MCF 10A (cell line): Measurements from ENCODE around the gene PEX1. TPM values are rescaled to one million over a fixed set of nuclear protein-coding genes. Genes with fewer than 3 reads are reported as not detected.

Experiments used
- BruUV-seq: library from RNA; stranded (reverse); fragments of 400-500 nt; replicated peaks from 2 replicates; lab custom pipeline; 2021; lab: Mats Ljungman, UMichigan
- CTCF ChIA-PET: fragments of 300-600 bp; sonication (Branson Sonifier 250); formaldehyde crosslinking; extraction: SDS; loops from one replicate; lab custom pipeline; 2021; ENCODE audit warnings: antibody characterized with exemption, inconsistent platforms; lab: Yijun Ruan, JAX
- POLR2A ChIA-PET: fragments of 300-600, 350-650 bp; sonication (Branson Sonifier 250); formaldehyde crosslinking; extraction: SDS; loops from one replicate; lab custom pipeline; 2020; ENCODE audit warnings: antibody characterized with exemption, inconsistent platforms; lab: Yijun Ruan, JAX
- DNase-seq: peaks from one replicate; pipeline ENCODE4 v3.0.0-alpha.2; 2018; ENCODE audit not compliant: unreplicated experiment
- H3K27ac Mint-ChIP-seq: one replicate; pipeline ENCODE4 v1.8.0; 2022; ENCODE audit warnings: mild to moderate bottlenecking, low read depth, mixed read lengths; ENCODE audit not compliant: unreplicated experiment
- H3K27me3 Mint-ChIP-seq: one replicate; pipeline ENCODE4 v1.8.0; 2022; ENCODE audit warnings: mixed read lengths; ENCODE audit not compliant: insufficient read depth, unreplicated experiment
- H3K36me3 Mint-ChIP-seq: one replicate; pipeline ENCODE4 v1.8.0; 2022; ENCODE audit warnings: mild to moderate bottlenecking, moderate library complexity, mixed read lengths; ENCODE audit not compliant: insufficient read depth, unreplicated experiment
- H3K4me1 Mint-ChIP-seq: one replicate; pipeline ENCODE4 v1.8.0; 2022; ENCODE audit warnings: mixed read lengths; ENCODE audit not compliant: insufficient read depth, unreplicated experiment
- H3K4me3 Mint-ChIP-seq: one replicate; pipeline ENCODE4 v1.8.0; 2022; ENCODE audit warnings: mild to moderate bottlenecking, moderate library complexity, mixed read lengths; ENCODE audit not compliant: unreplicated experiment
- H3K9me3 Mint-ChIP-seq: one replicate; pipeline ENCODE4 v1.8.0; 2022; ENCODE audit warnings: mixed read lengths; ENCODE audit not compliant: unreplicated experiment
- intact Hi-C: fragments of 100-400 bp; cut with micrococcal nuclease; formaldehyde crosslinking; loops from 2 replicates; pipeline ENCODE4 v1.14.1; 2022
- total RNA-seq: library from RNA; stranded (reverse); gene quantifications from 2 replicates; pipeline ENCODE4 v1.2.3, GENCODE V29; 2022
- TF ChIP-seq, protein P1 (sequence below): fragments of 200-600 bp; IDR thresholded peaks from one replicate; pipeline ENCODE4 v1.8.0; 2022; ENCODE audit warnings: antibody characterized with exemption, mild to moderate bottlenecking; ENCODE audit not compliant: unreplicated experiment

PEX1 gene
- total RNA-seq, 1 experiment from 2014 or later = 12.6 TPM

- Mint-ChIP-seq H3K36me3 (peaks cover 64% of the 10 kb centered on the region), H3K27me3 (no peaks in the 10 kb centered on the region), H3K9me3 (no peaks in the 10 kb centered on the region), H3K27ac (no peak overlapping the region), H3K4me3 (no peak overlapping the region), H3K4me1 (peaks cover 6% of the 10 kb centered on the region)
- ChIA-PET CTCF (interaction anchor here (3.5 kb wide), 1 partner anchor 8 kb away, joined by 11 read pairs; the partner anchor contains the start of gene GATAD1), POLR2A (interaction anchor here (1.0 to 3.9 kb wide), 2 partner anchors 8 to 10 kb away, joined by 3 to 21 read pairs; partner anchors contain the start of gene GATAD1)
- intact Hi-C loops = no loop called here
- TF ChIP-seq, protein P1, sequence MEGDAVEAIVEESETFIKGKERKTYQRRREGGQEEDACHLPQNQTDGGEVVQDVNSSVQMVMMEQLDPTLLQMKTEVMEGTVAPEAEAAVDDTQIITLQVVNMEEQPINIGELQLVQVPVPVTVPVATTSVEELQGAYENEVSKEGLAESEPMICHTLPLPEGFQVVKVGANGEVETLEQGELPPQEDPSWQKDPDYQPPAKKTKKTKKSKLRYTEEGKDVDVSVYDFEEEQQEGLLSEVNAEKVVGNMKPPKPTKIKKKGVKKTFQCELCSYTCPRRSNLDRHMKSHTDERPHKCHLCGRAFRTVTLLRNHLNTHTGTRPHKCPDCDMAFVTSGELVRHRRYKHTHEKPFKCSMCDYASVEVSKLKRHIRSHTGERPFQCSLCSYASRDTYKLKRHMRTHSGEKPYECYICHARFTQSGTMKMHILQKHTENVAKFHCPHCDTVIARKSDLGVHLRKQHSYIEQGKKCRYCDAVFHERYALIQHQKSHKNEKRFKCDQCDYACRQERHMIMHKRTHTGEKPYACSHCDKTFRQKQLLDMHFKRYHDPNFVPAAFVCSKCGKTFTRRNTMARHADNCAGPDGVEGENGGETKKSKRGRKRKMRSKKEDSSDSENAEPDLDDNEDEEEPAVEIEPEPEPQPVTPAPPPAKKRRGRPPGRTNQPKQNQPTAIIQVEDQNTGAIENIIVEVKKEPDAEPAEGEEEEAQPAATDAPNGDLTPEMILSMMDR = no peak
- DNase-seq = no peak
- no TSS peak for BruUV-seq
Measured at GRCh38 chr7:92456236-92456635, 72.1 kb downstream of the PEX1 start.

- CTCF ChIA-PET = interaction anchor here (3.5 kb wide), 1 partner anchor 10 kb away, joined by 27 read pairs; no protein-coding TSS in a partner anchor
- no peaks in the 10 kb centered on the region for H3K4me1 Mint-ChIP-seq
- no TSS peak for BruUV-seq
Measured at GRCh38 chr7:92451645-92452044, 76.7 kb downstream of the PEX1 start.

DNA sequence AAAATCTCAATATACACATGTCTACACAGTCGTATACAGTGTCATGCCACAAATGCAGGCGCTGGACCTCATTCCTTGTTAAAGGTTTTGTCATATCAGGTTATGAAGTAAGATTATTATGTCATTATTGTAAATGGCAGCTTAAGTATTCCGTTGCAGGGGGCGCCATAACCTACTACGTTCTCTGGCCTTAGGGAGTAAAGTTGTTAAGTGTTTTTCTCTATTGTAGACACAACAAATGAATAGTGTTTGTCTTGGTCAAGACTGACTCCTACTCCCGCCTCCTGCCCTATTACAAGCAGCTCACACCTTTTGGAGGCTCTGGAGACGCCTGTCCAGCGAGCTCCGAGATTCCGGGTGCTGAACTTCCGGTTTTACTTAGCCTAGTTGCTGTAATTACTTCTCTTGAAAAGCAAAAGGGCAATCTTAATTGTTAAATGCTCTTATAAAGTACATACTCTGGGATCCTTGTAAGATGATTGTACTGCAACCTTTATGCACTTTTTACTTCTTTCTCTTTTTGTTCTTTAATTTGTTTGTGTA, 80.0 kb downstream of the PEX1 start:
- TF ChIP-seq, protein P1 = peak; percentile 37
- intact Hi-C loops = loop anchor here (5.0 kb wide), 1 partner anchor 1366 kb away; no protein-coding TSS in a partner anchor
- Mint-ChIP-seq H3K4me1 (no peaks in the 10 kb centered on the region), H3K36me3 (peaks cover 28% of the 10 kb centered on the region), H3K4me3 (peak overlapping the region; percentile 85), H3K9me3 (no peaks in the 10 kb centered on the region), H3K27ac (peak overlapping the region; percentile 89), H3K27me3 (no peaks in the 10 kb centered on the region)
- DNase-seq = peak; percentile 67
- POLR2A ChIA-PET = interaction anchor here (0.5 to 3.4 kb wide), 22 partner anchors 10 to 1381 kb away, joined by 3 to 84 read pairs (median 4); partner anchors contain the start of genes AKAP9, ANKIB1, CYP51A1 and KRIT1
- CTCF ChIA-PET = interaction anchor here (0.5 to 3.5 kb wide), 22 partner anchors 9 to 1435 kb away, joined by 3 to 42 read pairs (median 4); partner anchors contain the start of genes ANKIB1, KRIT1 and MTERF1
- TSS peak; percentile 30 for BruUV-seq

More at GRCh38 chr7:92451645-92452044, 76.7 kb downstream of the PEX1 start:
- TF ChIP-seq, protein P1 = no peak
- Mint-ChIP-seq H3K27ac (no peak overlapping the region), H3K27me3 (no peaks in the 10 kb centered on the region), H3K36me3 (peaks cover 61% of the 10 kb centered on the region), H3K4me3 (no peak overlapping the region), H3K9me3 (no peaks in the 10 kb centered on the region)
- no peak for DNase-seq
- POLR2A ChIA-PET = interaction anchor here (0.6 kb wide), 1 partner anchor 231 kb away, joined by 3 read pairs; no protein-coding TSS in a partner anchor
- intact Hi-C loops = no loop called here
